ENCODE results near the gene SLC4A11.
"Not testable (repeated sequence)": the region's sequence is repeated elsewhere in the genome, so short reads cannot be mapped to it uniquely, and the experiment has no call there.

Gene SLC4A11

GRCh38 chr20:3199976-3200755, 38.8 kb downstream of the SLC4A11 start:
- no peak for DNase-seq

- DNase-seq, result no peak
Observed at GRCh38 chr20:3199206-3199605, 39.8 kb downstream of the SLC4A11 start.

- no peak for DNase-seq
Observed at GRCh38 chr20:3195590-3196237, 43.3 kb downstream of the SLC4A11 start.

- DNase-seq, result no peak
Observed at GRCh38 chr20:3194617-3195280, 44.2 kb downstream of the SLC4A11 start.

GRCh38 chr20:3193806-3194616, 45.0 kb downstream of the SLC4A11 start:
- no peak for DNase-seq

- DNase-seq, result no peak
Observed at GRCh38 chr20:3192226-3193015, 46.6 kb downstream of the SLC4A11 start.

GRCh38 chr20:3190681-3191111, 48.3 kb downstream of the SLC4A11 start:
- DNase-seq, result no peak

GRCh38 chr20:3189561-3190131, 49.3 kb downstream of the SLC4A11 start:
- DNase-seq, result no peak

- no peak for DNase-seq
Observed at GRCh38 chr20:3188823-3189413, 50.1 kb downstream of the SLC4A11 start.

- not testable (repeated sequence) for DNase-seq
Observed at GRCh38 chr20:3187861-3188260, 51.1 kb downstream of the SLC4A11 start.

- no peak for DNase-seq
Observed at GRCh38 chr20:3183896-3184612, 54.9 kb downstream of the SLC4A11 start.

- DNase-seq, result not testable (repeated sequence)
Observed at GRCh38 chr20:3182429-3182828, 56.6 kb downstream of the SLC4A11 start.

GRCh38 chr20:3181270-3181669, 57.7 kb downstream of the SLC4A11 start:
- no peak for DNase-seq

- no peak for DNase-seq
Observed at GRCh38 chr20:3180319-3180718, 58.7 kb downstream of the SLC4A11 start.

- no peak for DNase-seq
Observed at GRCh38 chr20:3177746-3178485, 61.1 kb downstream of the SLC4A11 start.
